ENCODE measurements around the gene EYA4.

The EYA4 gene, protein sequence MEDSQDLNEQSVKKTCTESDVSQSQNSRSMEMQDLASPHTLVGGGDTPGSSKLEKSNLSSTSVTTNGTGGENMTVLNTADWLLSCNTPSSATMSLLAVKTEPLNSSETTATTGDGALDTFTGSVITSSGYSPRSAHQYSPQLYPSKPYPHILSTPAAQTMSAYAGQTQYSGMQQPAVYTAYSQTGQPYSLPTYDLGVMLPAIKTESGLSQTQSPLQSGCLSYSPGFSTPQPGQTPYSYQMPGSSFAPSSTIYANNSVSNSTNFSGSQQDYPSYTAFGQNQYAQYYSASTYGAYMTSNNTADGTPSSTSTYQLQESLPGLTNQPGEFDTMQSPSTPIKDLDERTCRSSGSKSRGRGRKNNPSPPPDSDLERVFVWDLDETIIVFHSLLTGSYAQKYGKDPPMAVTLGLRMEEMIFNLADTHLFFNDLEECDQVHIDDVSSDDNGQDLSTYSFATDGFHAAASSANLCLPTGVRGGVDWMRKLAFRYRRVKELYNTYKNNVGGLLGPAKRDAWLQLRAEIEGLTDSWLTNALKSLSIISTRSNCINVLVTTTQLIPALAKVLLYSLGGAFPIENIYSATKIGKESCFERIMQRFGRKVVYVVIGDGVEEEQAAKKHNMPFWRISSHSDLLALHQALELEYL

DNA sequence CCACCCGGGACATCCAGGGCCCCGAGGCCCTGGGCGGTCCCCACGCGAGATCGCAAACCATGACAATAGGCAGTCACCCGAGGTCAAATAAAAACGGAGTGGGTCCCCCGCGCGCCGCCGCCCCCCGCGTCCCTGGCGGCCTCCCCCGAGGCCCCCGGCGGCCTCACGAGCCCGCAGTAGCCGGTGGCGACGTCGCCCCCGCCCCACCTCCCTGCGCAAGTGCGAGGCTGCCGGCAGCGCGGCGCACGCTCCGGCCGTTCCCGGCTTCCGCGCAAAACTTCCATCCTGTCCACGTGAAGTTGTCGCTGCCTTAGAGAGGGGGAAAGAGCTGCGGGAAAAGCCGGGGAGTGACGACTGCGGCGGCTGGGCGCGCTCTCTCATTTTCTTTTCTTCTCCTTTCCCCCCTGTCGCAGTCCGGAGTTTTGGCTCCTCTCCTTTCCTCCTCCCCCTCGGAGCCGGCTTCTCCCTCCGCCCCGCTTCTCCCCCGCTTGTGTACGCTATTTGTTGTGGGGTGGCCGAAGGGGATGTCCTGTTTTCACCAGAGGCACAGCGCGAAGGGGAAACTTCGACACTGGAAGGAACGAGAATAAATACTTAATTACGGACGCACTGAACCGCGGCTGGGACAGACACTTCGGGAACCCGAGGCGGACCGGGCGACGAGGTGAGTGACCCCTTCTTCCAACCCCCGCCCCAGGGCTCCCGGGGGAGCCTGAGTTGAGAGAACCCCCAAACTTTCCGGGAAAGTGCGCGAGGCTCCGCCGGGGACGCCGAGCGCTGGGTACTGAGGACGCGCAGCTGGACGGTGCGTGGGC, at the start of gene EYA4:
Gene EYA4, plus strand, starts transcription at position 272 of the 815 bp plus-strand sequence. CDS start 33,424 bp downstream, outside the sequence.
- no peak for DNase-seq

DNA sequence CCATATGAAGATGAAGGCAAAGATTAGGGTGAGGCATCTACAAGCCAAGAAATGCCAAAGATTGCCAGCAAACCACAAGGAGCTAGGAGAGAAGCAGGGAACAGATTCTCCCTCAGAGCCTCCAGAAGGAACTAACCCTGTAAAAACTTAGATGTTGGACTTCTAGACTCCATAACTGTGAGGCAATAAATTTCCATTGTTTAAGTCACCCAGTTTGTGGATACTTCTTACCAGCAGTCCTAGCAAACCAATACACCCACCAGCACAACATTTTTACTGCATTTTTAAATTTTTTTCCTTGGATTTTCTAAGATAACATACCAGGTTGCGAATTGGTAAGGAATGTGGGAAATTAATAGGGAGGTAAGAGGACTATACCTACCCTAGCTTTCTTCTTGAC, 47.8 kb upstream of the EYA4 start:
- no peak for DNase-seq

DNA sequence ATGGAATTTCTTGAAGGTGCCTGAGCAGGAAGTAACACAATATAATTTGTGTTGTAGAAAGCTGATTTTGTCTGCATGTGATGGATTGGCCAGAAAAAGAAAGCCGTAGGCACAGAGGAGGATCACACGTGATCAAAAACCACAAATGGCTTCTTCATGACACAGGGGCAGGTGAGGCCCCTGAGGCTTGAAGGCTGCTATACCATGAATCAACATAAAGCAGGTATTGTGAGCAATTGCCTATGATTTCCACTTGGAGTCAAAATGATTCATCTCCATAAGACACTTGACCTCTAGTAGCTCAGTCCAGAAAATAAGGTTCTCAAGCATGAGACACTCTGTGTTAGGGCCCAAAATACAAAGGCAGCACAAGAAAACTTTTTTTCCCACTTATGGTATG, 42.4 kb upstream of the EYA4 start:
- DNase-seq, result no peak

DNA sequence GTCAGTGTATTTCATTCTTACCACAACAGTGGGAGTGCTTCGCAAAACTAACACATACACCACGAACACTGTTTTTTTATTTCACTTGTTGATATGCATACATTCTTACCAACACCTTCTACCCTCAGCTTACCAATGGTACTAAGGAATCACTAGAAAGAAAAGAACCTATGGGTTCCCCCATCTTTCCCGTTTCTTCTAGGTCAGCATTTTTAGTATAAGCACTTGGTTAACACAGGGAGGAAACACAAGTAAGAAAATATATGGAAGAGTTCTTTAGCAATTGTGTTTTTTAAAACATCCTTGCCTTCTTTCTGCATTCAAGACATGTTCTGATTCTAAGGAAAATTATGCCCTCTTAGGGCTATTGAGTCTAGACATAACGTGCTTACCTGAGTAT, 39.9 kb upstream of the EYA4 start:
- no peak for DNase-seq

DNA sequence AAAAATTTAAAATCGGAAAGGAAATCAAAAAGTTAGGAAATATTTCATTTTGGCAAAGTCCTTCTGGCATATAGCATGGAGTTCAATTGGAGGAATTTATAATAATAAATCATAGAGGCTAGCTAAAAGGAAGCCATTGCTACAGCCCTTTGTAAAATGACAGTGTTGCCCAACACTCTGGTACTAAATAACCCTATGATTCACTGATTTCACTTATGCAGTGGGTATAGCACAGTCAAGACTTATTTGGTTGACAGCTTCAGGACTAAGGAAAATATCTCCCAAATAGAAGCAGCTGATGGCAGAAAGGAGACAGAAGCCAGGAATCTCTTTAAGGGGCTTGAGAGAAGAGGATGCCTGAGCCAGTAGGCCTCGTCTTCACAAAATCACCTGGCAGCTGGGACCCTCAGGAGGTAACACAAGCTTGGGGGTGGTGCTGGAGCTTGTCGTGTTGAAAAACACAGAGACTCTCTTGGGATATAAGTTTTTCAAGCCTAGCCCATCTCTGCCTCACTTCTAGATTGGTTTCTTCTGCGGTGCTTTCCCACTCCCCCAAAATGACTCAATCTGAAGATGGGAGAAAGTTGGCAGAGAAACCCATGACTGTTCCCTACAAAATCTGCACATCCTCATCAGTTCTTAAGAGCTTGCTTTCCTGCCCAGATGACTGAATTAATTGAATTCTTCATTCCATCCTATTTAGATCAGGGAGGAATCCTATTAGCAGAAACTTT, 38.4 kb upstream of the EYA4 start:
- no peak for DNase-seq

DNA sequence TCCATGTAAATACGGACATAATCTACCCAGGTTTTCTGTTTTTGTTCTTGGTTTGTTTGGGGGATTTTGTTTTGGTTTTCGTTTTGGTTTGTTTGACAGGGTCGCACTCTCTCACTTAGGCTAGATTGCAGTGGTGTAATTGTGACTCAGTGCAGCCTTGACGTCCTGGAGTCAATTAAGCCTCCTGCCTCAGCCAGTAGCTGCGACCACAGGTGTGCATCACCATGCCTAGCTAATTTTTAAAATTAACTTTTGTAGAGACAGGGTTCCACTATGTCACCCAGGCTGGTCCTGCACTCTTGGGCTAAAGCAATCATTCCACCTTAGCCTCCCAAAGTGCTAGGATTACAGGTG, 37.8 kb upstream of the EYA4 start:
- DNase-seq, result no peak

DNA sequence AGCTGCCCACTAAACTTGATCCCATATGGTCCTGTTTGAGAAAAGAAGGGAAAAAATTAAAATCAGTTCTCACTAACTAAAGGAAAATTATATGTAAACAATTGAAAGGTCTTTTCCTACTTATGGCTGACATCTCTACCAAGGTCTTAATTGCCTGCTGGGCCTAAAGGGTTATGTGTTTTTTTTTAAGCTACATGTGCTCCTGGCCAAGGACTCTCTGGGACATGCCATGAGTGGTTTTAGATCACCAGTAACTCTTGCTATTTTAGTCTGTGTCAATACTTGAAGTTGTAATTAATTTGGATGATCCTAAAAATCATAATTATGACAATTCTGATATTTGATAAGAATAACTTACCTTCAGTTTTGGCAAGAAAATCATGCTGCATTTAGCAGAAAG, 35.9 kb upstream of the EYA4 start:
- no peak for DNase-seq

DNA sequence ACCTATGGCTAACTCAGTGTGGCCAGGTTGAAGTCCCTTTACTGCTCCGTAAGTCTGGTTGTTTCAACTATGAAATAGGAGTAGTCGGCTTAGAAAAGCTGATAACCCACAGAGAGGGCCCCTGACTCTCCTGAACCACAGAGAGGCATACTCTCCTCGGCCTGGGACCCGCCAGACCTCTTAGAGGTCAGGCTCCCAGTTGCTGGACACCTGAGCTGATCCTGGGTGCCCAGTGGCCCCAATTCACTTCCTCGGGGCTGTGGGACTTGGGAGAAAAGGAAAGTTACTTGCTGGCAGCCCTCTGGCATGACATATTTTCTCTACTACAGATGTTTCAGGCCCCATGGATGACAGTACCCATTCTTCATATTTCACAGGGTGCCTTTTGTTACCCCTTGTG, 34.2 kb upstream of the EYA4 start:
- no peak for DNase-seq

DNA sequence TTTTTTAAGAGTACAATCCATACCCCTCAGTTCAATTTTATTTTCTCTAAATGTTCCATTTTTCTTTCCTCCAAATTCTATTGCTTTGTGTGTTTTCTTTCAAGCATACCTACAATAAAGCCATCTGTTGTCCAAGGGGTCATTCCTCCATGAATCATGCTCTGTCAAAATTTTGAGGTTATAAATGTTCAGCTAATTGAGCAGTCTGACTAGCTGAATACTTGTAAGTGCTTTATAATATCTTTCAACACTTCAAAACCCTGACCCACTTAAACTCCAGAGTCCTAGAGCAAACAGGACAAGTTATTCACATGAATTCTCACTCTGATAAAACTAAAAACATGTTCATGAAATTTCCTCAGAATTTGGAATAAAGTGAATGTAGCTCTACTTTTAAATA, 33.4 kb upstream of the EYA4 start:
- DNase-seq, result no peak

DNA sequence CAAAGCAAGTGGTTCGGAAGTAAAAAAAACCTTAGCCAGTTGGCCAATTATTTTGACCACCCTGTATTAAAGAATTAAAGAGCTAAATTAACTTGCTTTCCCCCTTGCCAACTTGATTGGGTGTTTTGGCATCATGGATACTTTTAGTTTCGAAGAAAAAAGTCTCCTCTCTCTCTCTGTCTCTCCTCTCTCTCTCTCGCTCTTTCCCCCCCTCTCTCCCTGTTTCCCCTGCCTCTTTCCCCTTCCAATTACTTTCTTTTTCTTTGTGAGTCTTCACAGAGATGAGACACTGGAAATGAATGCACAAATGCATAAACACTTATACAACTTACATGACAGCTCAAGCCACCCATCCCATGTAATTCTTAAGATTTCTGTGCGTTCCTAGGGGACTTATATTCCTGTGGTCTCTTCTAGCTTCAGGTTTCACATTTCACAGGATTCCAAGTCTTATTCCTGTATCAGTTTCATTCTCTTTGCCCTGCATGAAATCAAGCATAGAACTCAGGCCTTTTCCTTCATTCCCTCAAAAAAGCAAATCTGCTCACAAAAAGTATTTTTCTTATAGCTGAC, 32.9 kb upstream of the EYA4 start:
- no peak for DNase-seq

DNA sequence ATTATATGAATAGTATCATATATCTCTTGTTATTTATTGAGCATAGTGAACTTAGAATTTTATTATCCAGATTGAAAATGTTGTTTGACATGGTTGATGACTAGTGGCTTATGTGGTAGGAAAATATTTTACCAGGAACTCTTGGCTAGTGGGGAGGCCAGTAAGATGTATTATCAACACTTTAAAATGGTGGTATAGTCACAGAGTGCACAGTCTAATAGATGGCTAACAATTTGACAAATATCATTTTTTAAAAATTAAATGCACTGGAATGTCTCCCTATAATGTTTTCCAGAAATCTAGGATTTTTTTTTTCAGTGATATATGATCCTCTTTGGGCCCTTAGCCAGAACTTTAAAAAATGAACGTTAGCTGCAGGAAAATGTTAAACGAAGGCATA, 26.9 kb upstream of the EYA4 start:
- no peak for DNase-seq

DNA sequence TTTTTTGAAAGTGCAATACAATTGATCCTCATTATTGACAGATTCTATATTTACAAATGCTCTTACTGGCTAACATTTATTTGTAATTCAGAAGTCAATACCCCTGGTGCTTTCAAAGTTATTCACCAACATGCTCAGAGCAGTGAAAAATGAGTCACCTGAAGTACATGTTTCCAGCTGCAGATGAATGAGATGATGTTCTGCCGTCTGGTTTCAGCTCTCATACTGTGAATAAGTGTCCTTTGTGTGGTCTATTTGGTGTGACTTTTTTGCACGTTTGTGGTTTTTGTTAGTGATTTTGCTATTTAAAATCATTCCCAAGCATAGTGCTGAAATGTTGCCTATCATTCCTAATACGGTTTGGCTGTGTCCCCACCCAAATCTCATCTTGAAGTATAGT, 22.3 kb upstream of the EYA4 start:
- DNase-seq, result no peak

DNA sequence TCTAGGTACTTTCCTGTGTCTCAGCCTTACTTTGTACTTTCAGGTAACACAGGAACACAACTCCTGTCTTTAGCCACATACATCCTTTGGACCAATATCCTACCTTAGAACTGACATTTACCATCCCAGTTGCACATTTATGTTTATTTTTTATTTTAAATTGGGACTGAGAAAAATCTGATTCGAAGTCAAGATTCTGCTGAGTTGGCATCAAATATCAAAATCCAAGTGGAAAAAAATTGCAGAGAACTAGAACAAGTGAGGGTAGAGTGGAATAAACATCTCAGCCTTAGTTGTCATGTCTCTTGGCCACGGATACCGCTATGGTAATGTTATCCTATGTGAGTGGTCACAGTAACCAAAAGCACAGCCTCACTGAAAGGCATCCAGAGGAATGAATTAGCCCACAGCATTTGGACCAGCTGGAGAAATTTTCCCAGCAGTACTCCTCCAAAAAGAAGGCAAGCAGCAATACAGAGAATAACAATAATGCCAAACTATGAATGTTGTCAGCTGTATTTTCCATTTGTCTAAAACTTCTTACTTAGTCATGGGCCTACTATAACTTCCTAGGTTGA, 17.6 kb upstream of the EYA4 start:
- DNase-seq, result no peak

DNA sequence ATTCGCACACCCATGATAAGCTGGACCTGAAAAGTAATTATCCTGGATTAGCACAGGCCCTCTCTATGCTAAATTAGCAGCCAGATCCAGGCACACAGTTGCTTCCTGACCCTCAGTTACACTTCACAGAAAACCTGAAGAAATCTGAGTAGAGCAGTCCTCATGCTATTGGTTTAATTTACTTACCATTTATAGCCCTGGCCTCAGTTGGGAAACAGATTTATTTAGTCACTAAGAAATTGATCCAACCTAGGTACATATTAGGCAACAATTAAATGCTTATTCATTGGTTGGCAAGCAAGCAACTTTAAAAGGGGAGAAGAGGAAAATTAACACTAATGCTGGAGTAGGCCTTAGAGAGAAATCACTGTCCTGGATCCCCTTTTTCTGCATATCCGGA, 15.6 kb upstream of the EYA4 start:
- DNase-seq, result no peak

DNA sequence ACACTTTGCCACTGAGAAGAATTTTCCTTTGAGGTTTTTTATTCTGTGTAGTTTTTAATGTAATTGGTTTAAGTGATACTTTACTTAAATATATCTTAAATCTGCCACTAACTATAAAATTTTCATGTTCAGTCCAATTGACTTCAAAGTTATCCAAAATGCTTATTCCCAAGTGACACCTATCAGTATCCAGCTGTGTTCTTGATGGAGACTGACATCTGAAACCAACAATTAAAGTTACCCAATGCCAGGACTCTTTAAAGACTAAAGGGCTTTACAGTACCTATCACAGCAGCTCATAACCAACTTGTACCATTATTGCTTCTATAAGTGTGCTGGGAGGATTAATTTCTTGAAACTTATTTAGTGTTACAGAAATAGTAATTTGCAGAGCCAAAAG, 13.8 kb upstream of the EYA4 start:
- no peak for DNase-seq

DNA sequence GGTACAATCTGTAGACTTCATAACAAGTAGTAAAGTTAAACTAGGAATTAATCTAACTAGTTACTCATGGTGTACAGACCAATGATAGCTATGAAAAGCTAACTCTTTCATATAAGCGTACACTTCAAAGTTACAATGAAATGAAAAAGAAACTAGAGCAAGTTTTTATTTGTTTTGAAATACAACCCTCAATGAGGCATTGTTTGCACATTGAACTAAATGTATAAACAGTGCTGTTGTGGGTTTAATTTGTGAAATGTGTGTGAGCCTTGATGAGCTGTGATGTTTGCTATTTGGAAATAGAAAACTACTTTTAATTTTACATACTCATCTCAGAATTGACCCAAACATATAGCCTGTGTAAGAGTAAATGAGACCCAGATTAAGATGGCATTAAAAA, 11.1 kb upstream of the EYA4 start:
- DNase-seq, result no peak

DNA sequence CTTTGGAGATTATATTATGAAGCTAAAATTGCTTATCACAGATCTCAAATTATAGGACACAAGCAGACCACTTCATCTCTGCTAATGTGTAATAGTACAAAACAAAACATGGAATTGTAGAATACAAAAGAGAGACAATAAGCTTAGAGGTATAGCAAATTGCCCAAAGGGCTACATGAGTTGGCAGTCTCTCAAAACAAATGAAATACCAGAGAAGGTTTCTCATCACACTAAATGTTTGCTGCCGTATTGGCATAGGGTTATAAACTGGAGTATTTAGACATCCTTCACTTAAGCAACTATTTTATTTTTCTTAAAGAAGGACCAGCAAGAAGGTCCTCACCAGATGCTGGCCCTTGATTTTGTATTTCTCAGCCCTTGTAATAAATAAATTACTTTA, 5.9 kb upstream of the EYA4 start:
- DNase-seq, result no peak

DNA sequence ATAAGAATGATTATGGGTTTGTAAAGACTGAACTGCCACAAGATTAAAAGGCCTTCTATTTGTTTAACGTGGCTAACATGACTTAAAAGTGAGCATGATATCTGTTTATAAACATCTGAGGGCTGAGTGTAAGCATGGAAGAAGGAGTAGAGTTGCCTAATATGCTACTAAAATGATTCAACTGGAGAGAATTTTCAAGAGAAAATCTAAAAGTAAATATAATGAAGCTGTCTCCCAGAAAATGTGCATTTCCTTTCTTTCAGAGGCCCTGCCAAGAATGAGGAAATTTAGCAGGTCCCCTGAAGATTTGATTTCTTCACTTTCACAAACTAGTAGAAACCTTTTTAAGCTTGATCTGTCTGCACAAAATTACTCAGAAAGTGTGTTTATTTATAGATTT, 4.2 kb upstream of the EYA4 start:
- no peak for DNase-seq

DNA sequence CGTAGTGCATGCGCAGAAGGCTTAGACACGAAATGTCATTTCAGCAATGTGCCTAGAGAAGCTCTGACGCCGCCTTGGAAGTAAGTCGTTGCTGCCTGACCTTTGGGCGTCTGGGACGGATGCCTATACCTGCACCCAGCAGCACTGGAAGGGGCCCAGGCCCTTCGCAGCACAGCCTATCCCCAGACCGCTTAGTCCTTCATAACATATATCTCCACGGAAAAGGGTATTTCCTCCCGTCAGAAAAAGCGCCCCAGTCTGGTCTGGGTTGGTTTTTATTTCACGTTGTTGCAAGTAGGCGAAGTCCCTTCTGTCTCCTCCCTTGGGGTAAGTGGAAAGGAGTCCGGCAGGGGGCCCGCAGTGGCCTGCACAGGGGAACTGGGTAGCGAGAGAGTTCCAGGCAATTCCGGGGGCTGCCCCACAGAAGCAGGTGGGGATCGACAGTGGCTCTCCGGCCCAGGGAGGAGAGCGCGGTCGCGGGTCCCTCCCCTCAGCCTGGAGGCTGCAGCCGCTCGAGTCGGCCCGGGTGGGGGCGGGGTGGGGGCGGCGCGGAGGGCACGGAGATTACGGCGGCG, 559 bp upstream of the EYA4 start:
- DNase-seq, result no peak

DNA sequence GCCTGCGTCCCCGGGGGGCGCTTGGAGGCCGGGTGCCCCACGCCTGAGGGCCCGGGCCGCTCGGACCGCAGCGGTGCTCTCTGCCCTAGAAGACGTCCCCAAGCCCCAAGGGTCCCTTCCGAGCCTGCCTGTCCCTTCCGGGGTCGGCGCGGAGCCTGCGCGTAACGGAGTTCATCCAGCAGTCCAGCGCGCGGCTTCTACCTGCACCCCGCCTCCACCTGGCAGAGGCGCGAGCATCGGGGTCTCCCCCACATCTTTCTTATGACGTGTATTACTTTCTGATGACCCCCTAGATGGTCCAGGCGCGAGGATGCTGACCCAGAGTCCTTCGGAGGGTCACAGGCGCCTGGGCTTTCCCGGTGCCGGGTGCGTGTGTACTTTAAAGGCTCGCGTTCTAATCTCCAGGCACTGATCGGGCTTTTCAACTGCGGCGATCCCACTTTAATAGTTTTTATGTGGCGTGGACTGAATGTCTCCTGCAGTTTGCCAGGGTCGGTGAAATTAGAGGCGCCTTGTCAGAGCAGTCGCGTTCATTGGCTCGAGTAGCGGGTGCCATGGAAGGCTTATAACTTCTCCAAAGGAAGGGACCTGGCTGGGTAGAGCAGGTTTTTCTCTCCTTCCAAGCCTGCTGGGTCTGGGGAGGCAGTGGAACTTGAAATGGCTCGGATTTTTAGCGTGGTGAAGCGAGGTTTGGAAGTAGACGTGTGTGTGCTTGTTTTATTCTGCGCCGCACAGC, 912 bp downstream of the EYA4 start:
- DNase-seq, result no peak
